Astrocyte of the spinal cord (primary cell): Measurements from ENCODE around the gene SLC25A28.
A peak's percentile ranks its signal among the peaks of the same experiment; 100 is the strongest.

ENCODE experiments used
- DNase-seq: peaks from one replicate; pipeline ENCODE4 v3.0.0; 2011; ENCODE audit warnings: low read depth, low spot score
- H3K4me3 ChIP-seq: 2 replicates; pipeline ENCODE4 v1.5.1; 2011; ENCODE audit warnings: low read depth, mild to moderate bottlenecking, low read length, moderate library complexity
- CTCF ChIP-seq: IDR thresholded peaks from 2 replicates; pipeline ENCODE4 v1.5.1; 2012; ENCODE audit warnings: low read depth, mild to moderate bottlenecking, low read length, inconsistent platforms
- in situ Hi-C: cut with HindIII; loops from 2 replicates; pipeline ENCODE4 v1.10.0; 2017; ENCODE audit warnings: low sequenced_read_pairs

SLC25A28 gene

GRCh38 chr10:99648717-99649116, 28.5 kb upstream of the SLC25A28 start:
- in situ Hi-C loops: no loop called here
- no peak for TF ChIP-seq CTCF
- no peak for DNase-seq
- H3K4me3 ChIP-seq: no peak overlapping the region

GRCh38 chr10:99647601-99648151, 27.4 kb upstream of the SLC25A28 start:
- H3K4me3 ChIP-seq: no peak overlapping the region
- TF ChIP-seq CTCF: no peak
- DNase-seq: no peak
- in situ Hi-C loops: no loop called here

- H3K4me3 ChIP-seq: no peak overlapping the region
- no peak for DNase-seq
- no peak for TF ChIP-seq CTCF
- in situ Hi-C loops: no loop called here
Observed at GRCh38 chr10:99633832-99634231, 13.6 kb upstream of the SLC25A28 start.

- no peak for DNase-seq
- no peak for TF ChIP-seq CTCF
- H3K4me3 ChIP-seq: no peak overlapping the region
- in situ Hi-C loops: no loop called here
Observed at GRCh38 chr10:99631496-99631895, 11.3 kb upstream of the SLC25A28 start.

- H3K4me3 ChIP-seq: no peak overlapping the region
- DNase-seq: no peak
- no peak for TF ChIP-seq CTCF
- in situ Hi-C loops: no loop called here
Observed at GRCh38 chr10:99630991-99631390, 10.8 kb upstream of the SLC25A28 start.

GRCh38 chr10:99630433-99630832, 10.2 kb upstream of the SLC25A28 start:
- H3K4me3 ChIP-seq: no peak overlapping the region
- in situ Hi-C loops: no loop called here
- peak; percentile 39 for DNase-seq
- TF ChIP-seq CTCF: peak; percentile 41

- in situ Hi-C loops: no loop called here
- H3K4me3 ChIP-seq: no peak overlapping the region
- DNase-seq: no peak
- no peak for TF ChIP-seq CTCF
Observed at GRCh38 chr10:99629625-99629978, 9.4 kb upstream of the SLC25A28 start.
